ENCODE measurements around the gene CLASP1.

DNA sequence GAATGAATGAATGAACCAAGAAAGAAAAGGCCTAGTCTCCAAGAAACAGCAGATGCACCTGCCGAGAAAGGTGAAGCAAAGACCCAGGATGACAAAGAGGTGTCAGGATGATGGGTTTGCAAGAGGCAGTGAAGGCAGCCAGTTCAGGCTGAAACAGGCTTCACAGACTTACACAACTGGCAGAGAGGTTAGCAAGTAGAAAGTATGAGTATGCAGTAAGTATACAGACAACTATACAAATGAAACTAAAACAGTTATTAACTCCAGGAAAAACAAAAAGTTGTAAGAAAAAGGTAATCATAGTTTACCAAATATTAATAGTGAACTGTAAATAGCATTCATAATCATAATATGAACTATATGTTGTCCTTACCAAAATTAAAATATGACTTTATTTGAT lies 138.4 kb downstream of the CLASP1 start:
- no peak for TF ChIP-seq ZFX (IDR thresholded peaks at IDR 0.05)
- TF ChIP-seq, protein P1, sequence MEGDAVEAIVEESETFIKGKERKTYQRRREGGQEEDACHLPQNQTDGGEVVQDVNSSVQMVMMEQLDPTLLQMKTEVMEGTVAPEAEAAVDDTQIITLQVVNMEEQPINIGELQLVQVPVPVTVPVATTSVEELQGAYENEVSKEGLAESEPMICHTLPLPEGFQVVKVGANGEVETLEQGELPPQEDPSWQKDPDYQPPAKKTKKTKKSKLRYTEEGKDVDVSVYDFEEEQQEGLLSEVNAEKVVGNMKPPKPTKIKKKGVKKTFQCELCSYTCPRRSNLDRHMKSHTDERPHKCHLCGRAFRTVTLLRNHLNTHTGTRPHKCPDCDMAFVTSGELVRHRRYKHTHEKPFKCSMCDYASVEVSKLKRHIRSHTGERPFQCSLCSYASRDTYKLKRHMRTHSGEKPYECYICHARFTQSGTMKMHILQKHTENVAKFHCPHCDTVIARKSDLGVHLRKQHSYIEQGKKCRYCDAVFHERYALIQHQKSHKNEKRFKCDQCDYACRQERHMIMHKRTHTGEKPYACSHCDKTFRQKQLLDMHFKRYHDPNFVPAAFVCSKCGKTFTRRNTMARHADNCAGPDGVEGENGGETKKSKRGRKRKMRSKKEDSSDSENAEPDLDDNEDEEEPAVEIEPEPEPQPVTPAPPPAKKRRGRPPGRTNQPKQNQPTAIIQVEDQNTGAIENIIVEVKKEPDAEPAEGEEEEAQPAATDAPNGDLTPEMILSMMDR (conservative IDR thresholded peaks at IDR 0.05) = no peak
